Heart left ventricle (tissue), 16 donors: ENCODE results near the gene EPYC. TPM values are rescaled to one million over a fixed set of nuclear protein-coding genes. Genes with fewer than 3 reads are reported as not detected.
A peak's percentile ranks its signal among the peaks of the same experiment; 100 is the strongest.

Experiments used
- ATAC-seq, 4 donors: fragments of 200-7000 bp; cut with Tn5 transposase; one replicate each; pipeline ENCODE4 v1.9.1; 2020 to 2022; ENCODE audit warnings: moderate library complexity in 4 of 4, mild to moderate bottlenecking in 3 of 4, moderate number of reproducible peaks in 1 of 4
- DNase-seq, 5 donors: peaks; one replicate each; pipeline ENCODE4 v3.0.0-alpha.2; 2020
- H3K27ac ChIP-seq, 12 donors: fragments of 200-600 bp; sonication (generic) in 4 of 12; one replicate each; pipeline versions ENCODE4 v1.5.0 to v1.8.0; 2016 to 2022; ENCODE audit warnings: mild to moderate bottlenecking in 2 of 12
- H3K27me3 ChIP-seq, 9 donors: fragments of 200-600 bp; sonication (generic) in 2 of 9; one replicate each; pipeline versions ENCODE4 v1.5.1 to v1.8.0; 2016 to 2022; ENCODE audit warnings: mild to moderate bottlenecking in 3 of 9
- H3K36me3 ChIP-seq, 9 donors: fragments of 200-600 bp; sonication (generic) in 2 of 9; one replicate each; pipeline versions ENCODE4 v1.5.0 to v1.8.0; 2018 to 2022; ENCODE audit warnings: mild to moderate bottlenecking in 2 of 9
- H3K4me1 ChIP-seq, 12 donors: fragments of 200-600 bp; sonication (generic) in 4 of 12; one replicate each; pipeline versions ENCODE4 v1.5.0 to v1.8.0; 2016 to 2022; ENCODE audit warnings: mild to moderate bottlenecking in 3 of 12
- H3K4me3 ChIP-seq, 12 donors: fragments of 200-600 bp; sonication (generic) in 4 of 12; one replicate each; pipeline versions ENCODE4 v1.5.0 to v1.8.0; 2017 to 2022; ENCODE audit warnings: mild to moderate bottlenecking in 9 of 12, moderate library complexity in 4 of 12
- H3K9me3 ChIP-seq, 12 donors: fragments of 200-600 bp; sonication (generic) in 4 of 12; one replicate each; pipeline versions ENCODE4 v1.5.0 to v1.8.0; 2016 to 2022; ENCODE audit warnings: mild to moderate bottlenecking in 1 of 12
- POLR2A ChIP-seq, 2 donors: fragments of 450-650 bp; IDR thresholded peaks; one replicate each; pipeline ENCODE4 v1.6.1; 2017; ENCODE audit warnings: antibody characterized with exemption in 2 of 2, mild to moderate bottlenecking in 2 of 2, moderate library complexity in 2 of 2
- WGBS, 4 donors: extraction: QIAGEN DNeasy Blood & Tissue Kit in 2 of 4; methylation state at CpG; one replicate each; pipeline versions ENCODE4 v1.1.5 to v1.1.7; 2013 to 2018; 5-methylcytosine and 5-hydroxymethylcytosine counted together
- intact Hi-C, 10 donors: fragments of 100-400 bp; cut with DNase I; formaldehyde crosslinking; loops; one replicate each; pipeline versions ENCODE4 v1.11.1 to v1.14.2; 2022
- polyA plus RNA-seq, 2 donors: library from polyadenylated mRNA; stranded (reverse); fragments of 200-250 nt; gene quantifications; one replicate each; pipeline ENCODE4 v1.2.3, GENCODE V29; 2013
- total RNA-seq, 9 donors: library from RNA; depleted of rRNA in 2 of 9; stranded (reverse); fragments of >200 nt in 2 of 9; fragmentation: NEBNext Ultra II Directional in 3 of 9; extraction: Animal tissue kit (Norgen Biotek cat#: 25700) in 3 of 9; gene quantifications; one replicate each; pipeline versions ENCODE4 v1.1.0 to v1.2.4, GENCODE V29; 2016 to 2023
- TF ChIP-seq, protein P1 (sequence below), 12 donors: fragments of 200-600 bp; sonication (generic) in 4 of 12; IDR thresholded peaks; one replicate each; pipeline versions ENCODE4 v1.5.0 to v1.8.0; 2018 to 2022; ENCODE audit warnings: antibody characterized with exemption in 12 of 12, mild to moderate bottlenecking in 5 of 12
- donor health status: ischemic (EF 13 %, LVEDD 7.1; RV severe dilation, severe dysfunction).
- donor health status: healthy with polysubstance abuse.
- donor health status: DM: no; HTN: yes; CAD: no.
- donor health status: DM: no; HTN: no; CAD: no.
- donor health status: ischemic (EF 25% LVEDD 6.9; RV normal size, moderate dysfunction).
- donor health status: ischemic (EF 25% LVEDD 5.7; RV mildly dilated, moderate dysfunction).
- donor health status: healthy.
- donor health status: DM: yes; HTN: yes; CAD: no.
- donor health status: ischemic (EF 35%, LVEDD 5.7; RV mildly dilated, moderate dysfunction).
- donor health status: nonischemic (EF 11% LVEDD 7.7; RV severe dilation, severe dysfunction).
- donor health status: DM: yes; HTN: yes; CAD: no.
- donor health status: PGD.
- donor health status: ischemic (EF 29% LVEDD 5.4; RV normal size, mild dysfunction).
- donor health status: nonischemic (EF 23%, LVEDD 6.1; RV moderate dilation, normal function).

EPYC gene
- total and polyA plus RNA-seq, 11 donors = not detected

DNA sequence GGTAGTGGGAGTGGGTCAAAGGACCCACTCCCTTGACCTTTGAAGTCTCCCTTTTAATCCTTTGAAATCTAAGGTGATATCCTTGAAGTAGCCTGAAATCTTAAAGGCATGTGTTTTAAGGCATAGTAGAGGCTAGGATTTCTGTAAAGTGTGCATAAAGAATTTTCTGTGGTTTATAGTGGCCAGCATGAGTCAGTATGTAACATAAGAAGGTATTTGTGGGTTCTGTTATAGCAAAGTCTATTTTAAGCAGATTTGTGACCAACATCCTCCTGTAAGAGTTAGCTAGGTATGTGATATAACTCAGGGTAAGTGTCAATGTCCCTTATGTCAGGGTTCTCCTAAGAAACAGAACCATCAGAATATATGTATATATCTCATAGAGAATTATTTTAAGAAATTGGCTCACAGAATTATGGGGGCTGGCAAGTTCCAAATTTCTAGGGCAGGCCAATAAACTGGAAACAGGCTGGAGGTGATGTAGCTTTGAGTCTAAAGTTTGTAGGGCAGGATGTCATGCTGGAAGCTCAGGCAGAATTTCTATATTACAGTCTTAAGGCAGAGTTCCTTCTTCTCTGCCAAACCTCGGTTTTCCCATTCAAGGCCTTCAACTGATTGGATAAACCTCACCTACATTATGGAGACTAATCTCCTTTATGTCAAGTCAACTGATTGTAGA, 18.7 kb upstream of the EPYC start:
- DNase-seq = no peak
- intact Hi-C loops = no loop called here
- Histone ChIP-seq H3K4me3 (no peak overlapping the region), H3K4me1 (no peaks in the 10 kb centered on the region), H3K36me3 (no peaks in the 10 kb centered on the region), H3K27me3 (no peaks in the 10 kb centered on the region), H3K9me3 (peaks cover 0 to 5% (median 0%) of the 10 kb centered on the region in 12 donors), H3K27ac (no peak overlapping the region)
- TF ChIP-seq, protein P1, sequence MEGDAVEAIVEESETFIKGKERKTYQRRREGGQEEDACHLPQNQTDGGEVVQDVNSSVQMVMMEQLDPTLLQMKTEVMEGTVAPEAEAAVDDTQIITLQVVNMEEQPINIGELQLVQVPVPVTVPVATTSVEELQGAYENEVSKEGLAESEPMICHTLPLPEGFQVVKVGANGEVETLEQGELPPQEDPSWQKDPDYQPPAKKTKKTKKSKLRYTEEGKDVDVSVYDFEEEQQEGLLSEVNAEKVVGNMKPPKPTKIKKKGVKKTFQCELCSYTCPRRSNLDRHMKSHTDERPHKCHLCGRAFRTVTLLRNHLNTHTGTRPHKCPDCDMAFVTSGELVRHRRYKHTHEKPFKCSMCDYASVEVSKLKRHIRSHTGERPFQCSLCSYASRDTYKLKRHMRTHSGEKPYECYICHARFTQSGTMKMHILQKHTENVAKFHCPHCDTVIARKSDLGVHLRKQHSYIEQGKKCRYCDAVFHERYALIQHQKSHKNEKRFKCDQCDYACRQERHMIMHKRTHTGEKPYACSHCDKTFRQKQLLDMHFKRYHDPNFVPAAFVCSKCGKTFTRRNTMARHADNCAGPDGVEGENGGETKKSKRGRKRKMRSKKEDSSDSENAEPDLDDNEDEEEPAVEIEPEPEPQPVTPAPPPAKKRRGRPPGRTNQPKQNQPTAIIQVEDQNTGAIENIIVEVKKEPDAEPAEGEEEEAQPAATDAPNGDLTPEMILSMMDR (IDR thresholded peaks at IDR 0.05) = no peak
- no peak for TF ChIP-seq POLR2A (IDR thresholded peaks at IDR 0.05)
- 69 to 95% (median 74%) methylated on average over 1 of the region's 1 CpG for WGBS, 4 donors
- no peak for ATAC-seq

DNA sequence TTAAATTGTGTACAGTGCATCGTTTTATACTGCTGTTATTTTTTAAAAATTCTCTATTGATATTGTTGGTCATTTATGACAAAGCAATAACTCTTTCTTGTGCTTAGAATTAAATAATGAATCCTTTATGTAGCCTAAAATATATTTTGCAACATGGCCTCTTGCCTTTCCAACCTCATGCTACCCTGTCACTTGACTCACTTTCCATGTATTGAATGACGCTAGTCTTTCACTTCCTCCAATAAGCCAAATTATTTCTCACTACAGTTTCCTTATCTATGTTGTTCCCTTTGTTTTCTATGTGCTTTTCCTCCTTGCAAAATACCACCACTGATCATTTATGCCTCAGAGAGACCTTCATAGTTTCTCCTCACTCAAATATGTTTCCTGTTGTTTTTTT, 16.3 kb upstream of the EPYC start:
- no peak for ATAC-seq
- Histone ChIP-seq H3K36me3 (no peaks in the 10 kb centered on the region), H3K27ac (no peak overlapping the region), H3K4me1 (peaks cover 0 to 3% (median 0%) of the 10 kb centered on the region in 12 donors), H3K4me3 (no peak overlapping the region), H3K27me3 (no peaks in the 10 kb centered on the region), H3K9me3 (peaks cover 0 to 5% (median 0%) of the 10 kb centered on the region in 12 donors)
- 79 to 86% (median 82%) methylated on average over 2 of the region's 2 CpGs for WGBS, 4 donors
- intact Hi-C loops = no loop called here
- DNase-seq = no peak
- TF ChIP-seq POLR2A (IDR thresholded peaks at IDR 0.05) = no peak
- TF ChIP-seq, protein P1 (IDR thresholded peaks at IDR 0.05) = no peak

DNA sequence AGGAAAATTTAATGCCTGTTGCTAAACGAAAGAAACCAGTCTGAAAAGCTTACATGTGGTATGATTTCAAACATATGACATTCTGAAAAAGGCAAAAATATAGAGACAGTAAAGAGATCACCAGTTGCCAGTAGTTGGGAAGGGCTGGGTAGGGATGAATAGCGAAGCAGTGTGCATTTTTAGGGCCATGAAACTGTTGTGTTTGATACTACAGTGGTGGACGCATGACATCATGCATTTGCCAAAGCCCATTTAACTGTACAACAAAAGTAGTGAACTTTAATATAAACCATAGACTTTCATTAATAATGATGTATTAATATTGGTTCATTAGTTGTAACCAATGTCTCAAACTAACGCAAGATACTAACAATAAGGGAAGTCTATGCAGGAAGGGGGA, 14.7 kb upstream of the EPYC start:
- Histone ChIP-seq H3K27ac (no peak overlapping the region), H3K36me3 (no peaks in the 10 kb centered on the region), H3K4me1 (peaks cover 0 to 3% (median 0%) of the 10 kb centered on the region in 12 donors), H3K9me3 (peaks cover 0 to 11% (median 0%) of the 10 kb centered on the region in 12 donors), H3K4me3 (no peak overlapping the region), H3K27me3 (no peaks in the 10 kb centered on the region)
- 88 to 94% (median 92%) methylated on average over 4 of the region's 4 CpGs for WGBS, 4 donors
- no peak for DNase-seq
- intact Hi-C loops = no loop called here
- no peak for TF ChIP-seq POLR2A (IDR thresholded peaks at IDR 0.05)
- TF ChIP-seq, protein P1 (IDR thresholded peaks at IDR 0.05) = no peak
- no peak for ATAC-seq

DNA sequence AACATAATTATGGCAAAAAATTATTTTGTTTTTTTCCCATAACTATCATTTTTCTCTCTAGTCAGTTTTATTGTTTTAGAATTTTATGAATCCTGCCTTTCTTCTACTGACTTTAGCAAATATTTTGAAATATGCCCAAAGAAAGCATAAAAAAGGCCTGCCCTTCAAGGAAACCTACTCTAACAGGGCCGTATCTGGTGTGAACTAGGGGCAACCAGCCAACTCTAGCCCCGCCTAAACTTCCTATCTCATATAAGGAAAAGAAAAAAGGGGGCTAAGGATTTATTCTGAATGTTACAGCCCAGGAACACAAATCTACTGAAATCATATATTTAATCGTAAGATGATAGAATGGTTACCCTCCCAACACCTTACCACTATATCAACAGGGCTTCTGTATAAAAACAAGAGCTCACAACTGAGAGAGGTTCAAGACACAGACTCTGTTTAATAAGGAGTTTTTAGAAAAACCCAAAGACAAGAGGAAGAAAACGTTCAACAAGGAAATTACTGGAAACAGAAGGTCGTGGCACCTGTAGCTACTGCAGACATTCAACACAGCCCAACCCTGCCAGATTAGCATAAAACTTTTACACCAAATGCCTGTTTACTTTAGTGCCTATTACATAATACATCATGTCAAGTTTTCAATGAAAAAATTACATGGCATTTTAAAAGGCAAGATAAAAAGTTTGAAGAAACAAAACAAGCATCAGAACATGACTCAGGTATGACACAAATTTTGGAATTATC, 12.9 kb upstream of the EPYC start:
- ATAC-seq = no peak
- Histone ChIP-seq H3K36me3 (no peaks in the 10 kb centered on the region), H3K4me1 (peaks cover 0 to 3% (median 0%) of the 10 kb centered on the region in 12 donors), H3K4me3 (no peak overlapping the region), H3K27ac (peak overlapping the region in 7 of 12 donors; percentile 9 to 70 (median 53)), H3K27me3 (no peaks in the 10 kb centered on the region), H3K9me3 (peaks cover 0 to 11% (median 0%) of the 10 kb centered on the region in 12 donors)
- DNase-seq = peak in 2 of 5 donors; percentile 42 to 45
- TF ChIP-seq, protein P1 (IDR thresholded peaks at IDR 0.05) = no peak
- no peak for TF ChIP-seq POLR2A (IDR thresholded peaks at IDR 0.05)
- intact Hi-C loops = no loop called here
- WGBS, 4 donors = 48 to 59% (median 54%) methylated on average over 5 of the region's 5 CpGs
